GM19468 (cell line): ENCODE results near the gene UGT1A4.

ENCODE experiments used
- ATAC-seq: cut with Tn5 transposase; IDR thresholded peaks from one replicate; pipeline ENCODE4 v1.9.1; 2021; ENCODE audit warnings: mild to moderate bottlenecking, moderate library complexity, moderate number of reproducible peaks; ENCODE audit not compliant: unreplicated experiment; ENCODE audit errors: extremely low read depth

Gene UGT1A4

GRCh38 chr2:233718552-233718951 is at the start of gene UGT1A4:
UGT1A4 (plus strand) TSS chr2:233718736; CDS start chr2:233718821, 85 bp downstream.
- ATAC-seq: no peak

GRCh38 chr2:233671290-233672161 is 47.0 kb upstream of the UGT1A4 start, which contains the start of gene UGT1A9:
UGT1A9 (plus strand) TSS chr2:233671898; CDS start chr2:233671935, 37 bp downstream.
- no peak for ATAC-seq

- ATAC-seq: no peak
Measured at GRCh38 chr2:233672886-233673285, 45.6 kb upstream of the UGT1A4 start.

- no peak for ATAC-seq
Measured at GRCh38 chr2:233673896-233674295, 44.6 kb upstream of the UGT1A4 start.

- ATAC-seq: no peak
Measured at GRCh38 chr2:233674314-233674713, 44.2 kb upstream of the UGT1A4 start.

GRCh38 chr2:233674995-233675394 is 43.5 kb upstream of the UGT1A4 start:
- no peak for ATAC-seq

GRCh38 chr2:233676046-233676445 is 42.5 kb upstream of the UGT1A4 start:
- ATAC-seq: no peak

- no peak for ATAC-seq
Measured at GRCh38 chr2:233679196-233679595, 39.3 kb upstream of the UGT1A4 start.

GRCh38 chr2:233680361-233681045 is 38.0 kb upstream of the UGT1A4 start:
- ATAC-seq: no peak

- ATAC-seq: no peak
Measured at GRCh38 chr2:233681521-233682099, 36.9 kb upstream of the UGT1A4 start, which contains the start of gene UGT1A7. UGT1A7 (plus strand) TSS chr2:233681901; CDS start chr2:233681938, 37 bp downstream.

- no peak for ATAC-seq
Measured at GRCh38 chr2:233684640-233685039, 33.9 kb upstream of the UGT1A4 start.

GRCh38 chr2:233686928-233687327 is 31.6 kb upstream of the UGT1A4 start:
- no peak for ATAC-seq

- ATAC-seq: no peak
Measured at GRCh38 chr2:233688341-233688740, 30.2 kb upstream of the UGT1A4 start.

GRCh38 chr2:233689031-233689430 is 29.5 kb upstream of the UGT1A4 start:
- ATAC-seq: no peak

- no peak for ATAC-seq
Measured at GRCh38 chr2:233689501-233689900, 29.0 kb upstream of the UGT1A4 start.

- ATAC-seq: no peak
Measured at GRCh38 chr2:233690444-233690843, 28.1 kb upstream of the UGT1A4 start.

- ATAC-seq: no peak
Measured at GRCh38 chr2:233691443-233692433, 26.8 kb upstream of the UGT1A4 start.

GRCh38 chr2:233692648-233693047 is 25.9 kb upstream of the UGT1A4 start, which contains the start of gene UGT1A6:
UGT1A6 (plus strand) TSS chr2:233692890; CDS start chr2:233693005, 115 bp downstream.
- no peak for ATAC-seq

GRCh38 chr2:233693963-233694362 is 24.6 kb upstream of the UGT1A4 start:
- no peak for ATAC-seq

GRCh38 chr2:233698740-233699139 is 19.8 kb upstream of the UGT1A4 start:
- ATAC-seq: no peak
